Endothelial cell of umbilical vein (primary cell): ENCODE results near the gene MAN2B2. TPM values are rescaled to one million over a fixed set of nuclear protein-coding genes. Genes with fewer than 3 reads are reported as not detected.

Source experiments
- BruUV-seq: library from RNA; stranded (reverse); fragments of 400-500 nt; replicated peaks from 2 replicates; lab custom pipeline; 2021; lab: Mats Ljungman, UMichigan
- CTCF ChIA-PET: fragments of 300-600, 350-600 bp; sonication (Branson Sonifier 250); formaldehyde crosslinking; loops from one replicate; lab custom pipeline; 2021; ENCODE audit warnings: antibody characterized with exemption, inconsistent platforms; lab: Charles Lee
- POLR2A ChIA-PET: fragments of 300-600, 350-600 bp; sonication (Branson Sonifier 250); formaldehyde crosslinking; loops from one replicate; lab custom pipeline; 2021; ENCODE audit warnings: antibody characterized with exemption, inconsistent platforms; lab: Charles Lee
- DNase-seq: peaks from one replicate; pipeline ENCODE4 v3.0.0-alpha.2; 2011; ENCODE audit warnings: low read depth, low spot score
- FAIRE-seq: peaks from 2 replicates; lab custom pipeline; 2011; peaks lifted over from hg19 to GRCh38; lab: Jason Lieb, UNC
- H2AFZ ChIP-seq: 2 replicates; pipeline ENCODE4 v1.6.0; 2012; ENCODE audit warnings: low read depth, low read length, control low read depth, inconsistent platforms
- H3K27ac ChIP-seq: 2 replicates; pipeline ENCODE4 v1.5.1; 2011; ENCODE audit warnings: low read depth, mild to moderate bottlenecking, control low read depth, low read length, moderate library complexity; ENCODE audit not compliant: insufficient read depth
- H3K27me3 ChIP-seq, 2 experiments: 2 replicates each; pipeline versions ENCODE4 v1.6.0 to v1.6.1; 2011; ENCODE audit warnings: low read length in 2 of 2, mixed read lengths in 1 of 2; ENCODE audit not compliant: control insufficient read depth in 2 of 2, insufficient read depth in 2 of 2
- H3K36me3 ChIP-seq, 2 experiments: 2 replicates in 1 of 2; 3 replicates in 1 of 2; pipeline ENCODE4 v1.5.1; 2011; ENCODE audit warnings: low read length in 2 of 2, mild to moderate bottlenecking in 1 of 2, moderate library complexity in 1 of 2; ENCODE audit not compliant: control insufficient read depth in 2 of 2, insufficient read depth in 2 of 2; ENCODE audit errors: extremely low read depth in 1 of 2
- H3K4me1 ChIP-seq: 3 replicates; pipeline ENCODE4 v1.5.1; 2011; ENCODE audit warnings: mild to moderate bottlenecking, low read length; ENCODE audit not compliant: control insufficient read depth, insufficient read depth; ENCODE audit errors: extremely low read depth
- H3K4me2 ChIP-seq: 2 replicates; pipeline ENCODE4 v1.6.1; 2011; ENCODE audit warnings: low read length, control low read depth, mixed read lengths; ENCODE audit not compliant: insufficient read depth
- H3K4me3 ChIP-seq, 3 experiments: fragments of 200-600 bp in 1 of 3; sonication (generic), shearing (Covaris generic) in 1 of 3; replicated peaks in 1 of 3; 2 replicates each; pipeline ENCODE4 v1.5.1; 2011 to 2016; ENCODE audit warnings: control low read depth in 3 of 3, low read length in 3 of 3, mild to moderate bottlenecking in 2 of 3, inconsistent platforms in 1 of 3, low read depth in 1 of 3, moderate library complexity in 1 of 3; ENCODE audit not compliant: insufficient read depth in 1 of 3
- H3K79me2 ChIP-seq: 2 replicates; pipeline ENCODE4 v1.6.0; 2012; ENCODE audit warnings: low read length, inconsistent platforms; ENCODE audit not compliant: control insufficient read depth, insufficient read depth
- H3K9ac ChIP-seq: replicated peaks from 2 replicates; pipeline ENCODE3; 2011; ENCODE audit warnings: low read length, control low read depth; ENCODE audit not compliant: insufficient read depth; ENCODE audit errors: extremely low read depth
- H3K9me1 ChIP-seq: replicated peaks from 3 replicates; pipeline ENCODE4 v1.6.0; 2011; ENCODE audit warnings: mild to moderate bottlenecking, low read length; ENCODE audit not compliant: control insufficient read depth, insufficient read depth; ENCODE audit errors: extremely low read depth
- H3K9me3 ChIP-seq: replicated peaks from 2 replicates; pipeline ENCODE4 v1.5.1; 2012; ENCODE audit warnings: low read length, inconsistent platforms; ENCODE audit not compliant: control insufficient read depth, insufficient read depth
- H4K20me1 ChIP-seq: replicated peaks from 2 replicates; pipeline ENCODE3; 2011; ENCODE audit warnings: mild to moderate bottlenecking, low read length; ENCODE audit not compliant: control insufficient read depth, insufficient read depth; ENCODE audit errors: extremely low read depth
- EZH2 ChIP-seq: IDR thresholded peaks from 2 replicates; pipeline ENCODE4 v1.6.1; 2012; ENCODE audit warnings: borderline replicate concordance, low read depth, mild to moderate bottlenecking, moderate library complexity, low read length, inconsistent platforms; ENCODE audit not compliant: severe bottlenecking
- FOS ChIP-seq: IDR thresholded peaks from 2 replicates; pipeline ENCODE4 v1.6.1; 2011; ENCODE audit warnings: mild to moderate bottlenecking, low read length, moderate library complexity, borderline replicate concordance; ENCODE audit not compliant: insufficient read depth
- GATA2 ChIP-seq: IDR thresholded peaks from 2 replicates; pipeline ENCODE4 v1.7.0; 2011; ENCODE audit warnings: low read depth, mild to moderate bottlenecking, moderate library complexity, mixed read lengths, low read length; ENCODE audit not compliant: insufficient read length, insufficient read depth
- JUN ChIP-seq: IDR thresholded peaks from 2 replicates; pipeline ENCODE4 v1.6.1; 2011; ENCODE audit warnings: borderline replicate concordance, low read depth; ENCODE audit not compliant: insufficient read length, insufficient read depth
- MYC ChIP-seq: IDR thresholded peaks from one replicate; pipeline ENCODE4 v1.6.1; 2011; ENCODE audit warnings: mild to moderate bottlenecking, low read depth, low read length
- POLR2A ChIP-seq: IDR thresholded peaks from 2 replicates; pipeline ENCODE4 v1.6.1; 2012; ENCODE audit warnings: low read depth, mild to moderate bottlenecking, control low read depth, low read length
- POLR2AphosphoS5 ChIP-seq: IDR thresholded peaks from 2 replicates; pipeline ENCODE4 v1.6.1; 2012; ENCODE audit warnings: low read depth, mild to moderate bottlenecking, control low read depth, low read length, moderate library complexity; ENCODE audit not compliant: insufficient read depth
- dilution Hi-C: fragments of 300-500 bp; cut with MboI; formaldehyde crosslinking; loops from one replicate; pipeline ENCODE4 v1.15.0; 2019; ENCODE audit warnings: low sequenced_read_pairs; ENCODE audit not compliant: extremely low pct_ligation_motif_present
- intact Hi-C: fragments of 100-400 bp; cut with micrococcal nuclease; formaldehyde crosslinking; loops from one replicate; pipeline ENCODE4 v1.10.0; 2022
- polyA plus RNA-seq, 4 experiments: library from polyadenylated mRNA; depleted of rRNA in 3 of 4; stranded (reverse) in 3 of 4; unstranded in 1 of 4; fragments of >200 nt; gene quantifications; 2 replicates each; pipeline versions ENCODE4 v1.2.1 to v1.2.3, GENCODE V29; 2011 to 2012; ENCODE audit warnings: missing spikeins in 1 of 4
- total RNA-seq: library from RNA; stranded (reverse); gene quantifications from 2 replicates; pipeline ENCODE4 v1.2.3, GENCODE V29; 2021
- TF ChIP-seq, protein P1 (sequence below), 2 donors: IDR thresholded peaks; 1 replicate in 1 of 2; 2 replicates in 1 of 2; pipeline ENCODE4 v1.5.1; 2011; ENCODE audit warnings: low read length in 2 of 2, mild to moderate bottlenecking in 2 of 2, moderate library complexity in 2 of 2, control low read depth in 1 of 2, inconsistent platforms in 1 of 2, low read depth in 1 of 2; ENCODE audit not compliant: insufficient read depth in 1 of 2; ENCODE audit errors: extremely low read depth in 1 of 2
- TF ChIP-seq, protein P2 (sequence below): IDR thresholded peaks from 2 replicates; pipeline ENCODE4 v1.6.1; 2011; ENCODE audit not compliant: insufficient read depth, insufficient read length

MAN2B2 gene
- total and polyA plus RNA-seq, 2 donors (not counting 3 experiments of a cell fraction or from before 2014, with no cell fraction given), result 15.7 to 25.1 TPM

DNA sequence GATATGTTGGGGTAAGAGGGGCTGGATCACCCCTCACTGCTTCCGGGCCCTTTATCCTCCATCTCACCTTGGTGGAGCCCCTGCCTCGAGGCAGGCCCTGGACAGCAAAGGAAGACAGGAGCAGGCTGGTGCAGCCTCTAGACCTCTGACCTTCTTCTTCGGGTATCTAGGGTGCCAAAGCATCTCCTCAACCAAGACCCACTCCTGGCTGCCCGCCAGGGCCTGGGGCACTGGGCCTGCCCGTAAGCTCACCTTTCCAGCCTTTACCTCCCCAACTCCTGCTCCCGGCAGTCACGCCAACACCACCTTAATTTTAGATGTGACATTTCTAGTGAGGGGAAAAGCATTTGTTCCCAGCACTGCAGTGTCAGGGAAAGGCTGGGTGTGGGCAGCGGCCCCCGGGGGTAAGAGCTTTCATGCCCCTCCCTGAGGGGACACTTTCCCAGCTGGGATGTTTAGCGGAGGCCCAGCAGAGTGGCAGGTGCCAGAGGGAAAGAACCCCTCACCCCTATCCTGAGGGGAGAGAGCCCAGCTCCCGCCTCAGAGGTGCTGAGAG is 6.7 kb downstream of the MAN2B2 start:
- dilution Hi-C loops, result no loop called here
- TF ChIP-seq JUN (no peak), MYC (no peak), POLR2AphosphoS5 (no peak), FOS (no peak), GATA2 (no peak), POLR2A (no peak), EZH2 (no peak)
- TF ChIP-seq, protein P1, sequence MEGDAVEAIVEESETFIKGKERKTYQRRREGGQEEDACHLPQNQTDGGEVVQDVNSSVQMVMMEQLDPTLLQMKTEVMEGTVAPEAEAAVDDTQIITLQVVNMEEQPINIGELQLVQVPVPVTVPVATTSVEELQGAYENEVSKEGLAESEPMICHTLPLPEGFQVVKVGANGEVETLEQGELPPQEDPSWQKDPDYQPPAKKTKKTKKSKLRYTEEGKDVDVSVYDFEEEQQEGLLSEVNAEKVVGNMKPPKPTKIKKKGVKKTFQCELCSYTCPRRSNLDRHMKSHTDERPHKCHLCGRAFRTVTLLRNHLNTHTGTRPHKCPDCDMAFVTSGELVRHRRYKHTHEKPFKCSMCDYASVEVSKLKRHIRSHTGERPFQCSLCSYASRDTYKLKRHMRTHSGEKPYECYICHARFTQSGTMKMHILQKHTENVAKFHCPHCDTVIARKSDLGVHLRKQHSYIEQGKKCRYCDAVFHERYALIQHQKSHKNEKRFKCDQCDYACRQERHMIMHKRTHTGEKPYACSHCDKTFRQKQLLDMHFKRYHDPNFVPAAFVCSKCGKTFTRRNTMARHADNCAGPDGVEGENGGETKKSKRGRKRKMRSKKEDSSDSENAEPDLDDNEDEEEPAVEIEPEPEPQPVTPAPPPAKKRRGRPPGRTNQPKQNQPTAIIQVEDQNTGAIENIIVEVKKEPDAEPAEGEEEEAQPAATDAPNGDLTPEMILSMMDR (IDR thresholded peaks at IDR 0.05; ENCODE audit: extremely low read depth in 1 of 2, insufficient read depth in 1 of 2, low read depth in 1 of 2, low read length in 2 of 2), result no peak
- TF ChIP-seq, protein P2, sequence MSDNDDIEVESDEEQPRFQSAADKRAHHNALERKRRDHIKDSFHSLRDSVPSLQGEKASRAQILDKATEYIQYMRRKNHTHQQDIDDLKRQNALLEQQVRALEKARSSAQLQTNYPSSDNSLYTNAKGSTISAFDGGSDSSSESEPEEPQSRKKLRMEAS, result no peak
- Histone ChIP-seq H3K9me1 (no peaks in the 10 kb centered on the region), H3K36me3 (peaks cover 4 to 16% of the 10 kb centered on the region in 2 experiments), H3K4me1 (no peaks in the 10 kb centered on the region), H3K9me3 (no peaks in the 10 kb centered on the region), H3K27ac (no peak overlapping the region), H3K27me3 (no peaks in the 10 kb centered on the region), H3K9ac (no peak overlapping the region), H3K4me2 (no peak overlapping the region), H2AFZ (no peak overlapping the region), H4K20me1 (no peaks in the 10 kb centered on the region), H3K4me3 (no peak overlapping the region), H3K79me2 (no peaks in the 10 kb centered on the region)
- no peak for DNase-seq
- no peak for FAIRE-seq
- ChIA-PET CTCF (no interaction called here), POLR2A (no interaction called here)
- BruUV-seq, result no TSS peak
- intact Hi-C loops, result no loop called here
